Immature natural killer cell (primary cell): ENCODE measurements around the gene HPCAL1. TPM values are rescaled to one million over a fixed set of nuclear protein-coding genes. Genes with fewer than 3 reads are reported as not detected.

Source experiments
- DNase-seq, 3 donors: peaks; one replicate each; pipeline ENCODE4 v3.0.0; 2022; ENCODE audit warnings: mixed read lengths in 1 of 3
- H3K27ac Mint-ChIP-seq, 6 donors: one replicate each; pipeline ENCODE4 v1.8.0; 2020; ENCODE audit warnings: mixed read lengths in 6 of 6, mild to moderate bottlenecking in 5 of 6, inconsistent platforms in 4 of 6, moderate library complexity in 3 of 6
- H3K27me3 Mint-ChIP-seq, 3 donors: one replicate each; pipeline ENCODE4 v1.8.0; 2020 to 2021; ENCODE audit warnings: low read depth in 3 of 3, mild to moderate bottlenecking in 3 of 3, mixed read lengths in 3 of 3, moderate library complexity in 3 of 3, inconsistent platforms in 1 of 3
- H3K36me3 Mint-ChIP-seq, 3 donors: one replicate each; pipeline ENCODE4 v1.8.0; 2020; ENCODE audit warnings: mixed read lengths in 3 of 3, inconsistent platforms in 2 of 3, mild to moderate bottlenecking in 2 of 3
- H3K4me1 Mint-ChIP-seq, 2 donors: one replicate each; pipeline ENCODE4 v1.8.0; 2020; ENCODE audit warnings: inconsistent platforms in 2 of 2, mild to moderate bottlenecking in 2 of 2, mixed read lengths in 2 of 2, moderate library complexity in 1 of 2
- H3K4me3 Mint-ChIP-seq, 5 donors: one replicate each; pipeline ENCODE4 v1.8.0; 2020; ENCODE audit warnings: mild to moderate bottlenecking in 5 of 5, mixed read lengths in 5 of 5, inconsistent platforms in 3 of 5, moderate library complexity in 3 of 5
- H3K9me3 Mint-ChIP-seq, 6 donors: one replicate each; pipeline ENCODE4 v1.8.0; 2020; ENCODE audit warnings: mild to moderate bottlenecking in 6 of 6, mixed read lengths in 6 of 6, inconsistent platforms in 4 of 6, moderate library complexity in 3 of 6
- polyA plus RNA-seq, 3 donors: library from polyadenylated mRNA; unstranded; fragments of 300-500 nt; fragmentation: Illumina TruSeq; gene quantifications; one replicate each; pipeline ENCODE4 v1.2.3, GENCODE V29; 2021

The HPCAL1 gene
- polyA plus RNA-seq, 3 donors from 2014 or later, result 64.9 to 89.7 (median 88.9) TPM

DNA sequence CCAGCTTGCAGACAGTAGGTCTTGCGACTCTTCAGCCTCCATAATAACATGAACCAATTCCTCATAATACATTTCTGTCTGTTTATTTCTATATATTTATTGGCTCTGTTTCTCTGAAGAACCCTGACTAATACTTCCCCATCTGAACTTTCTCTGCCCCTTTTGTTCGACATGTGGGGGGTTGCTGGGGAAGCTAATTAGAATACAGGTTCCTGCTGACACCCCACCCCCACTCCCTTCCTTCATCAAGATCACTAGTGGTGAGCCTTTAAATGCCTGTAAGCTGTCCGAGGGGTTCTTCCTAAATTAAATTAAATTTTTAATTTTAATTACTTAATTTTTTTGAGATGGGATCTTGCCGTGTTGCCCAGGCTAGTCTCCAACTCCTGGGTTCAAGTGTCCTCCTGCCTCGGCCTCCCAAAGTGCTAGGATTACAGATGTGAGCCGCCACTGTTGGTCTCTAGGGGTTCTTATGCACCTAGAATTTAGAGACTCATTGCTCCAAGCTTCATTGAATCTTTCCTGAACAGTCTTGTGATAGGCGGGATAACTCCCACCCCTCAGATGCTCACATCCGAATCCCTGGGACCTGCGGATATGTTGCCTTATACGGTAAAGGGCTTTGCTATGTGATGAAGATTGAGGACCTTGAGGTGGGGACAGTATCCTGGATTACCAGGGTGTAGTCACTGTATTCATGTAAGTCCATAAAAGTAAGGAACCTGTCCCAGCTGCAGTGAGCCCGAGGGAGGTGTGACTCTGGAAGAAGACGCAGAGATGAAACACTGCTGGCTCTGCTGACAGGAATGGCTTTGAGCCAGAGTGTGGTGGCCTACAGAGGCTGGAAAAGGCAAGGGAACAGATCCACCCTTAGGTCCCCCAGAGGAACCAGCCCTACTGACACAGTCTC is 26.2 kb downstream of the HPCAL1 start:
- peak overlapping the region; percentile 86 to 95 (median 91) for H3K27ac Mint-ChIP-seq
- H3K4me1 Mint-ChIP-seq, result peaks cover 56 to 68% of the 10 kb centered on the region in 2 donors
- H3K4me3 Mint-ChIP-seq, result peak overlapping the region in 4 of 5 donors; percentile 82 to 92 (median 90)
- H3K9me3 Mint-ChIP-seq, result peaks cover 0 to 1% (median 0%) of the 10 kb centered on the region in 6 donors
- no peak for DNase-seq
- H3K27me3 Mint-ChIP-seq, result peaks cover 3 to 6% (median 4%) of the 10 kb centered on the region in 3 donors
- H3K36me3 Mint-ChIP-seq, result no peaks in the 10 kb centered on the region

DNA sequence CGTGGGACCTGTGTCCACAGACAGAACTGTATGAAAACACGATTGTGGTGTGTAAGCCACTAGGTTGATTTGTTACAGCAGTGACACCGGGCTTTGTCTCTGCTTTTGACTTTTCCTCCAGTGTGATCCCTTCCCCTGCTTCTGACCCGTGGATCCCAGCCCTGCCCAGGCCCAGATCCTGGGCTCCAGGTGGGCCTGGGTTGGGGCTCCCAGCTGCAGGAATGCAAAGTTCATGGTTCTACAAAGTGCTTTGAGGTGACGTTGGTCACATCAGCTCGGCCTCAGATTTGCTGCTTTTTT is 26.8 kb downstream of the HPCAL1 start:
- peak overlapping the region; percentile 82 to 92 (median 89) for H3K4me3 Mint-ChIP-seq
- no peaks in the 10 kb centered on the region for H3K36me3 Mint-ChIP-seq
- peaks cover 56 to 66% of the 10 kb centered on the region in 2 donors for H3K4me1 Mint-ChIP-seq
- peaks cover 3 to 6% (median 4%) of the 10 kb centered on the region in 3 donors for H3K27me3 Mint-ChIP-seq
- H3K9me3 Mint-ChIP-seq, result peaks cover 0 to 1% (median 0%) of the 10 kb centered on the region in 6 donors
- peak overlapping the region; percentile 86 to 95 (median 91) for H3K27ac Mint-ChIP-seq
- DNase-seq, result peak in 1 of 3 donors; percentile 3

DNA sequence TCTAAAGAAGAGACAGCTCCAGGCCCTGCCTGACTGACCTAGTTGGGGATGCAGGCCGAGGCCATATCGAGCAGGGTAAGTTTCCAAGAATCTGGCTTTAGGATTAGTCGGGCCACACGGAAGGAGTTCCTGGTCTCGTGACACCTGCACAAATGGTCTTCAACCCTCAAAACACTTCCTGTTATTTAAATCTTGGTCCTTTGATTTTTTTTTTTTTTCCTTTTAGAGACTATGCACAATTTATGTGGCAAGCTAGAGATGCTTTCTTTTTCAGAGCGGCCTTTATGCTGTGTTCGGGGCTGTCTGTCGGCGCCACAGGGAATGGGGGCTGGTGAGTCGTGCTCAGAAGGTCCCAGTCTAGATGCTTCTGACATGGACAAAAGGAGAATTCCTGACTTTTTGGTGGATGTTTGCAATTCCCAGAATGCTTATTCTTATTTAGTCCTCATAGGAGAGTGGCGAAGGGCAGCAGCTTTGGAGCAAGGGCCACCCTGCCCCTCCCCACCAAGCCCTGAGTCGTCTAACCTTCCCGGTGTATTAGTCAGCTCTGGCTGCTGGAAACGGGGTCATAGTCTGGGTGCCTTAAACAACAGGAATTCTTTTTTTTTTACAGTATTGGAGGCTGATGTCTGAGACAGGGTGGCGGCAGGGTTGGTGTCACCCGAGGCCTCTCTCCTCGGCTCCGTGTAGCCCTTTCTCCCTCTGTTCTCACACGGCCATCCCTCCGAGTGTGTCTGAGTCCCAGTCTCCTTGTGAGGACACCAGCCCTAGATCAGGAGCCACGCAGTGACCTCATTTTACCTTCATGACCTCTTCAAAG is 27.4 kb downstream of the HPCAL1 start:
- Mint-ChIP-seq H3K27me3 (peaks cover 3 to 6% (median 4%) of the 10 kb centered on the region in 3 donors), H3K4me3 (peak overlapping the region; percentile 82 to 92 (median 89)), H3K4me1 (peaks cover 56 to 66% of the 10 kb centered on the region in 2 donors), H3K36me3 (peaks cover 0 to 3% (median 0%) of the 10 kb centered on the region in 3 donors), H3K9me3 (peaks cover 0 to 1% (median 0%) of the 10 kb centered on the region in 6 donors), H3K27ac (peak overlapping the region; percentile 86 to 95 (median 91))
- peak; percentile 27 to 33 (median 31) for DNase-seq

DNA sequence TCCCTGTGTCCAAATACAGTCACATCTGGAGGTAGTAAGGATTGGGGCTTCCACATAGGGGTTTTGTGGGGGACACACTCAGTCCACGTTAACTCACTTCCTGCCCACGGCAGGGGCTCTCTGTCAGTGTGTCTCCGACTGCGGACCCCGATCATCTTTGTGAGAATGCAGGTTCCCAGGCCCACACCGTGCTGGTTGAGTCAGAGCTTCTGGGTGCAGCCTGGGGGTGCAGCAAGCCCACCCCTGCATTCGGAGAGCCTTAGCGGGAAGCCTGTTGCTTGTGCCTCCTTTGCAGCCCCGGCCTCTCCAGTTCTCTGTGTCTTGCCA is 28.0 kb downstream of the HPCAL1 start:
- H3K4me1 Mint-ChIP-seq, result peaks cover 56 to 66% of the 10 kb centered on the region in 2 donors
- peak overlapping the region; percentile 86 to 95 (median 91) for H3K27ac Mint-ChIP-seq
- peaks cover 0 to 1% (median 0%) of the 10 kb centered on the region in 6 donors for H3K9me3 Mint-ChIP-seq
- peaks cover 3 to 6% (median 4%) of the 10 kb centered on the region in 3 donors for H3K27me3 Mint-ChIP-seq
- no peak for DNase-seq
- peaks cover 0 to 8% (median 2%) of the 10 kb centered on the region in 3 donors for H3K36me3 Mint-ChIP-seq
- peak overlapping the region; percentile 82 to 92 (median 89) for H3K4me3 Mint-ChIP-seq

DNA sequence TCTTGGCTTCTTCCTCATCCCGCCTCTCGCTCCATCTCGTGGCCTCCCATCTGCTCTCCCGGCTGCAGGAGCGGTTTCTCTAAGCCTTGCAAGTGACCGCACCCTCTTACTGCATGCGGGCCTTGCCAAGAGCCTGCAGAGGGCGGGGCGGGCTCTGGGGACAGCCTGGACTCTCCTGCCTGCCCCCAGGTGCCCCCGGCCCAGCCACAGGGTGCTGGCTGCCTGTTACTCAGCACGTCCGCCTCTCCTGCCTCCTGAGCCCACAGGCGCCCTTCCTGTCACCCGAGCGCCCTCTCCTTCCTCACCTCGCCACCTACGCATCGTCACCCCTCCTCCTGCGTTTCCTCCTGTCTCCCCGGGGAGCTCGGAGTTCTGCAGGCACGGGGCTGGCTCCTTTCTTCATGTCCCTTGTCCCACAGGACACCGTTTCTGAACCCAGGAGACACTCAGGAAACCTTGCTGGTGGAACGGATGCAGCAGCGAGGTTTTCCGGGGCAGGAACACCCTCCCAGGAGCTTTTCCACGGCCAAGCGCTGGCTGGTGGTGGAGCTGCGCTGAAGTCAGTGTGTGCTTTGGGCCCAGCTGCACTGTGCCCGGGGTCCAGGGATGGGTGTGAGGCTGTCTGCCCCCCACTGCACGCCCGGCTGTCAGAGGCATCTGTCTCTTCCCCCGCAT is 28.5 kb downstream of the HPCAL1 start:
- H3K27me3 Mint-ChIP-seq, result peaks cover 3 to 6% (median 4%) of the 10 kb centered on the region in 3 donors
- H3K4me1 Mint-ChIP-seq, result peaks cover 56 to 66% of the 10 kb centered on the region in 2 donors
- peak overlapping the region; percentile 86 to 95 (median 91) for H3K27ac Mint-ChIP-seq
- H3K36me3 Mint-ChIP-seq, result peaks cover 0 to 8% (median 4%) of the 10 kb centered on the region in 3 donors
- H3K9me3 Mint-ChIP-seq, result peaks cover 0 to 1% (median 0%) of the 10 kb centered on the region in 6 donors
- DNase-seq, result peak; percentile 51 to 63 (median 57)
- H3K4me3 Mint-ChIP-seq, result peak overlapping the region; percentile 82 to 92 (median 89)

DNA sequence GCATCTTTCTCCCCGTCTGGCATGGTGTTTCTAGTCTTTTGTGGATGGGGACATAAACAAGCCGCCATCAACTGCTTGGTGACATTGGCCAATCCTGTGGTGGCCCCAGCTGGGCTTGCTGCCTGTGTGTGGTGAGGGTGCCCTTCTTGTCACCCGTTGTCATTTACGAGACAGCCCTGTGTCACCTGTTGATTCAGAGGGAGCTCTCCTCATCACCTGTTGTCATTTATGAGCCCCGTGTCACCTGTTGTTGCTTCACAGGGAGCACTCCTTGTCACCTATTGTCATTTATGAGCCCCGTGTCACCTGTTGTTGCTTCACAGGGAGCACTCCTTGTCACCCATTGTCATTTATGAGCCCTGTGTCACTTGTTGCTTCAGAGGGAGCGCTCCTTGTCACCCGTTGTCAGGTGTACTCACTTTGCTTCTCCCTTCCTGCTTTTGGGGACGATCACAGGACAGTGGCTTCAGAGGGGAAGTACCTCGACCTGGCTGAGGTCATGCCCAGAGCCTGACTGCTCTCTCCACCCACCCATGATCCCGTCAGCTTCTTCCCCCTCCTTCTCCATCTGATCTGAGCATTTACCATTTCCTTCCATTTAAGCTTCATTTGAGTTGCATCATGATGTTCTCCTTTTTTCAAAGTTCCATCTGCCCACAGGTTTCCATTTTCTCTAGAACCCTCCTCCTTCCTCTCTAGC is 29.1 kb downstream of the HPCAL1 start:
- H3K4me1 Mint-ChIP-seq, result peaks cover 54 to 66% of the 10 kb centered on the region in 2 donors
- H3K27ac Mint-ChIP-seq, result peak overlapping the region; percentile 86 to 95 (median 91)
- H3K9me3 Mint-ChIP-seq, result peaks cover 0 to 1% (median 0%) of the 10 kb centered on the region in 6 donors
- peak overlapping the region; percentile 82 to 92 (median 89) for H3K4me3 Mint-ChIP-seq
- peaks cover 0 to 8% (median 4%) of the 10 kb centered on the region in 3 donors for H3K36me3 Mint-ChIP-seq
- peaks cover 3 to 4% (median 4%) of the 10 kb centered on the region in 3 donors for H3K27me3 Mint-ChIP-seq
- peak in 2 of 3 donors; percentile 18 to 36 for DNase-seq

DNA sequence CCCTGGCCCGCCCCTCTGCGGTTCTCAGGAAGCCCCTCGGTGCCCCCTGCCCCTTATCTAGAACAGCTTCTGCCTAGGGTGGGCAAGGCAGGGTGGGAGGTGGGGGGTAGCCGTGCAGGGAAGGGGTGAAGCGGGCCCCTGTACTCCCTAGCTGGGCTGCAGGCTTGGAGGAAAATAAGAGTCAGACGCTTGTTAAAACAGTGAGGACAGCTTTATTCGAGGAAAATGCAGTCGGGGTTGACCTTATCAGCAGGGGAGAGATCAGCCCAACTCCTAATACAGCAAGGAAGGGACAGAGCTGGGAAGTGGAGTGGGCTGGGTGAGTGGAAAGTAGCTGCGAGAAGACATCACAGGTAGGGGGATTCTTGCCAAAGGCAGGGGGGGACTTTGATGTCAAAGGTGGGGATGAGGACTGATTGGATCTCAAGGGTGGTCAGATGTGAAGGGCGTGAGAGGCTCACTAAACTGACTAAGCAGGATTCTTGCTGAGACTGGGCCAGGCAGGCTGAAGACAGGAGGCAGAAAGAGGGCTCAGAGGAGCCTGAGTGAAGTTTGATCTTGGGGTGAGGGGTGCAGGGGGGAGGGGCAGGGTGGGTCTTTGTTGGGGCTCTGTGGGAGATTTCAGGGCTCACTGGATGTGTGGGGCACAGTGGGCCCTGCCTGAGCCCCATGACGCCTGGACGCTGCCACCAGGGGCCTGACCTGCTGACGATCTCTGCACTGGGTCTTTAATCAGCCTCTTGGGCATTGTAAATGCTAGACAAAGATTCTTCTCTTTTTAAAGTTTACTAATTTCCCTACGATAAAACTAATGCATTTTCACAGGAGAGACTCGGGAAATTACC is 29.9 kb downstream of the HPCAL1 start:
- peaks cover 0 to 8% (median 4%) of the 10 kb centered on the region in 3 donors for H3K36me3 Mint-ChIP-seq
- peak overlapping the region in 4 of 5 donors; percentile 82 to 92 (median 88) for H3K4me3 Mint-ChIP-seq
- H3K27ac Mint-ChIP-seq, result peak overlapping the region in 5 of 6 donors; percentile 67 to 93 (median 90)
- H3K4me1 Mint-ChIP-seq, result peaks cover 55 to 64% of the 10 kb centered on the region in 2 donors
- peaks cover 3 to 4% (median 4%) of the 10 kb centered on the region in 3 donors for H3K27me3 Mint-ChIP-seq
- peaks cover 0 to 1% (median 0%) of the 10 kb centered on the region in 6 donors for H3K9me3 Mint-ChIP-seq
- DNase-seq, result no peak

DNA sequence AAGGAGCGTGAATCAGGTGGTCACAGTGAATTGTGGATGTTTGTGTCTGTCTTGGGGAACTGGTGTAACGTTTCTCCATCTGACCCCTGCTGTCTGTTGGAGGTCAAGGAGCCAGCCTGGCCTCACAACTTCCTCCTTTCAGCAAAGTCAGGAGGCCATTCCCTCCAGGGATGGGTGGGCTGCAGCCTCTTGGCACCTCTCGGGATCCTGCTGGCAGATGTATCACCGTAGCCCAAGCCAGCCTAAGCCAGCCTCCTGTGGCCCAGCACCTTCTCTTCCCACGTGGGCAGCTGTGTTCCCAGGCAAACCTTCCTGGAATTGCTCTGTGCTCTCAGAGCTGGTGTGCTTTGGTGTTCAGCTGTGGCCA is 30.5 kb downstream of the HPCAL1 start:
- peaks cover 0 to 1% (median 0%) of the 10 kb centered on the region in 6 donors for H3K9me3 Mint-ChIP-seq
- peaks cover 3 to 4% (median 3%) of the 10 kb centered on the region in 3 donors for H3K27me3 Mint-ChIP-seq
- peaks cover 54 to 64% of the 10 kb centered on the region in 2 donors for H3K4me1 Mint-ChIP-seq
- peaks cover 0 to 8% (median 4%) of the 10 kb centered on the region in 3 donors for H3K36me3 Mint-ChIP-seq
- DNase-seq, result no peak
- peak overlapping the region in 2 of 6 donors; percentile 22 to 51 for H3K27ac Mint-ChIP-seq
- H3K4me3 Mint-ChIP-seq, result peak overlapping the region in 3 of 5 donors; percentile 1 to 47 (median 22)

DNA sequence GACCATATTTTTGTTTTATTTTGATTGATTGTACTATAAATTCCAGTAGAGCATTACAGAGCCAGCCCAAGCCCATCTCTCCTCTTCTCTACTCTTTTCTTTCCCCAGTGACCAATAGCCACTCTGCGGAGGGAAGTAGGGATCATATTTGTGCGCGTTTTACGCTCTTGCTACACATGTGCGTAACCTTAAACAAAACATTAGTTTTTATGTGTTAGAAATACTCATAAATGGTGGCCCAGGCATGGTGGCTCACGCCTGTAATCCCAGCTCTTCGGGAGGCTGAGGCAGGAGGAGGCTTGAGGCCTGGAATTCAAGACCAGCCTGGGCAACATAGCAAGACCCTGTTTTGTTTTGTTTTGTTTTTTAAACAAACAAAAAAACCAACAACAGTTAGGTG is 31.3 kb downstream of the HPCAL1 start:
- H3K4me3 Mint-ChIP-seq, result no peak overlapping the region
- no peak overlapping the region for H3K27ac Mint-ChIP-seq
- DNase-seq, result no peak
- H3K9me3 Mint-ChIP-seq, result peaks cover 0 to 1% (median 0%) of the 10 kb centered on the region in 6 donors
- H3K27me3 Mint-ChIP-seq, result peaks cover 3 to 6% (median 3%) of the 10 kb centered on the region in 3 donors
- peaks cover 4 to 8% (median 4%) of the 10 kb centered on the region in 3 donors for H3K36me3 Mint-ChIP-seq
- peaks cover 53 to 64% of the 10 kb centered on the region in 2 donors for H3K4me1 Mint-ChIP-seq

DNA sequence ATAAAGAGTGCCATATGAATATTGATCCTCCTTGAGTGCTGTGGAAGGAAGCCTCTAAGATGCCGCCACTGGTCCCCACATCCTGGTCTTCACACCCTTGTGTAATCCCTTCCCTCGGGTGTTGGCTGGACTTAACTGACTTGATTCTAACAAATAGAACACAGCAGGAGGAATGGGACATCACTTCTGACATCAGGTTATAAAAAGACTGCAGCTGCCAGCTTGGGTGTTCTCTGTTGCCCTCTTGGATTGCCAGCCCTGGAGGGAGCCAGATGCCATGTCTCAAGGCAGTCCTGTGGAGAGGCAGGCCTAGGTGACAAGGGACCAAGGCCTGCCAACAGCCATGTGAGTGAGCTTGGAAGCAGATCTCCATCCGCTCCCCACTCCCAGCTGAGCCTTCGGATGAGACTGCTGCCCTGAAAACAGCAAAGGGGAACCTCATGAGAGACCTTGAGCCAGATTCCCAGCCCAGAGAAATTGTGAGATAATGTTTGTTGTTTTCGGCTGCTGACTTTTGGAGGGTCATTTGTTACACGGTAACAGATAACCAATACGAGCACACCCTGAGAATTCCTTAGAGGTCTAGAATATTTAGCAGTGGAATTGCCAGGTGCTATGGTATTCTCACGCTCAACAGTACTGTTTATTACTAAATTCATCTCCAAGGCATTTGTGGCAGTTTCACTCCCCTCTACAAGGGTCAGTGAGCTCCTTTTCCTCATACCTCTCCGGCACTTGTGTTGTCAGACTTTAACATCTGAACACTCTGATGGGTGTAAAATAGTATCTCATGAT is 32.5 kb downstream of the HPCAL1 start:
- H3K9me3 Mint-ChIP-seq, result peaks cover 0 to 1% (median 0%) of the 10 kb centered on the region in 6 donors
- peaks cover 40 to 61% of the 10 kb centered on the region in 2 donors for H3K4me1 Mint-ChIP-seq
- H3K27me3 Mint-ChIP-seq, result peaks cover 0 to 3% (median 3%) of the 10 kb centered on the region in 3 donors
- no peak overlapping the region for H3K4me3 Mint-ChIP-seq
- H3K36me3 Mint-ChIP-seq, result peaks cover 4 to 8% (median 4%) of the 10 kb centered on the region in 3 donors
- DNase-seq, result no peak
- no peak overlapping the region for H3K27ac Mint-ChIP-seq

DNA sequence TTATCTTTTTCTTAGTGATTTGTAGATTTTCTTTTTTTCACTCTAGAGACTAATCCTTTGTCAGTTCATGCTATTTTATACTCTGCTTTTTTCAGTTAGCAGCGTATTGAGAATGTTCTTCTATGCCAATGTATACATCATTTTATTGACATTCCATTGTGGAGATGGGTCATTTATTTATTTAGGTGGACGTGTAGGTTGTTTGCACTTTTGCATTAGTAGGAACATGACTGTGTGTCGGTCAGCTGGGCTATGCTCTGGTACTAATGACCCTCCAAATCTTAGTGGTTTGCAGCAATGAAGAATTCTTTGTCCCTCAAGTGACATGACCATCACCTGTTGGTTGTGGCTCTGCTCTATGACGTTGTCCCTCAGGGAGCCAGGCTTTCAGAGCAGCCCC is 33.6 kb downstream of the HPCAL1 start:
- Mint-ChIP-seq H3K27me3 (peaks cover 0 to 3% (median 2%) of the 10 kb centered on the region in 3 donors), H3K9me3 (no peaks in the 10 kb centered on the region), H3K36me3 (peaks cover 4 to 8% (median 4%) of the 10 kb centered on the region in 3 donors), H3K27ac (no peak overlapping the region), H3K4me1 (peaks cover 34 to 59% of the 10 kb centered on the region in 2 donors), H3K4me3 (no peak overlapping the region)
- no peak for DNase-seq
